ENCODE results near the gene RGPD4.
"Not testable (repeated sequence)": the region's sequence is repeated elsewhere in the genome, so short reads cannot be mapped to it uniquely, and the experiment has no call there.

The RGPD4 gene

GRCh38 chr2:107826749-107827148 is at the start of gene RGPD4:
RGPD4 (plus strand) TSS chr2:107826892; CDS start chr2:107827014, 122 bp downstream.
- DNase-seq, result not testable (repeated sequence)

DNA sequence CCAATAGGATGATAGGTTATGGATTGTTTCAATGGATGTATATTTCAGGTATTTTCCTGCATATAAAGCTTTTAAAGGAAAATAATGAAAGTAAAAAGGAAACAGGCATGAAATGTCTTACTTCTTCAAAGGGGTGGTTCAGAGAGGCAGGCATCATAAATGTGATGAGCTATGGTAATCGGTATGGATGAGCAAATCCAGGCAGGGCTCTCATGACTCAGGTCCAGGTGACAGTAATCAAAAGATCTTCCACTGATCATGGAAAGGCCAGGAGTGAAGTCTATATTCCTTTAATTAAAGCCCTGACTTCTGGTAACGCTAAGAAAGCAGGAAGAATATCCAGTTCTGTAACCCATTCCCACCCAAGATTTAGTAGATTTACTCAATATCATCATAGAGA is 48.7 kb upstream of the RGPD4 start:
- no peak for DNase-seq

GRCh38 chr2:107785756-107786155 is 40.9 kb upstream of the RGPD4 start:
- DNase-seq, result no peak

- no peak for DNase-seq
Observed at GRCh38 chr2:107790837-107791236, 35.9 kb upstream of the RGPD4 start.

GRCh38 chr2:107801498-107801897 is 25.2 kb upstream of the RGPD4 start:
- DNase-seq, result peak; percentile 84

DNA sequence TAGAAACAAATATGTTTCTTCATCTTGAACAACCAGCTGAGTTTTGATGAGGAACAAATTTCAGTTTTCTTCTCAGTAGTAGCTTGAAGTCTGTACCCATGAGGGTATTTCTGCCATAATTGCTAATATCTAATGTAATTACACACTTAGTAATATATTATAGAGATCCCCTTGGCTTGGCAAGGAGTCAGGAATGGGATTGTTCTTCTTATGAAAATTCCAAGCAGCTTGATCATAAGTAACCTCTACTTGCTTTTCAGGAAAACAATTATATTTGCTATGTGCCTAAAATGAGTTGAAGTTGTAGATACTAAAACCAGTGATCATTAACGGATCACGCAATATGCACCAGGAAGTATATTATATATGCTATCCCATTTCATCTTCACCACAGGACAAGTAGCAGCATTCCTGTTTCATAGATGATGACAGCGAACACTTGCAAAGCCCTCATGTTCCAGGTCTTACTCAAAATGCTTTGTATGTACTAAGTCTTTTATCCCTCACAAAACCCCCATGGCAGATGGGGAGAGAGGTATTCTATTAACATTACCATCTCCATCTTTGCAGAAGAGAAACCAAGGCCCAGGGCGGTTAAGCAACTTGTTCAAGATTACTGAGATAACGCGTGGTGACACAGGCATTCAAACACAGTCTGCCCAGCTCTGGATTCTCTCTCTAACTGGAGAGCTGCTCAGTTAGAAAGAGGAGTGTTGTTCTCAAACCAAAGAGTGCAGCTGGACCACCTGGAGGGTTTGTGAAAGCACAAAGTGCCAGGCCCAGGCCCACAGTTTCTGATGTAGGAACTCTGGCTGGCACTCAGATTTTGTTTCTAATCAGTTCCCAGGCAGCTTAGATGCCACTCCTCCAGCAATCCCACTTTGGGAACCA is 21.8 kb upstream of the RGPD4 start:
- peak; percentile 49 for DNase-seq

- no peak for DNase-seq
Observed at GRCh38 chr2:107806901-107807300, 19.8 kb upstream of the RGPD4 start.

GRCh38 chr2:107807988-107808387 is 18.7 kb upstream of the RGPD4 start:
- peak; percentile 44 for DNase-seq

DNA sequence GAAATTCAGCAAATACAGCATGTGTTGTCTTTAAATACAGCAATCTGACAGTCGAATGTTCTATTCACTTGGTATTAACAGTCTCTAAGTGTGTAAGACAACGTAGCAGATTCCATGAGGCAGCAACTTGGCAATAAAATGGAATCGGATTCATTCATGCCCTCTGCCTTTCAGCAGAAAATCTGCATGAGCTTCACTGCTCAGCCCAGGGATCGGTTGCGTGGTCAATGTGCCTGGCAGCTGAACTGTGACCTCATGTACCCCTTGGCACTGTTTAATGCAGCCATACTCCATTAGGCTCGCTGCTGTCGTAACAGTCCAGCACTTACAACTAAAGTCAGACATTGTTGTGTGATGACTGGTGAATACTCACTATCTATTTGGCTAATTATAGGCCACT is 17.7 kb upstream of the RGPD4 start:
- peak; percentile 16 for DNase-seq

DNA sequence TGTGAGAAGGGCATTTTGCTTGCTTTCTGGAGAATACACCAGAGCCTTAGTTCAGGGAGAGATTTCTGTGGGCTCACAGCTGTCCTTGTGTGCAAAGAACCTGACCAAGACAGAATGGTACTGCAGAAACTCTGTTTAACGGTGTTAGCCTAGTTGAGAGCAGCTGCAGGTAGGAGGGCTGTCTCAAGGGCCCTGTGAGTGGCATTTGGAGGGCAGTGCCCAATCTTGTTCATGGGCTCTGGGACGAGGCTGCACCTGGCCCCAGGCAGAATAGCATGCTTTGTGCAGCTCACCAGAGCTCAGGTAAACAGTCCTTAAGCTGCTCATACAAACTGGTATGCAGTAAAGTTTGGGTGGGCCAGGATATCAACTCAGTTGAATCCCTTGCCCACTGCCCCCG is 16.9 kb upstream of the RGPD4 start:
- peak; percentile 90 for DNase-seq

DNA sequence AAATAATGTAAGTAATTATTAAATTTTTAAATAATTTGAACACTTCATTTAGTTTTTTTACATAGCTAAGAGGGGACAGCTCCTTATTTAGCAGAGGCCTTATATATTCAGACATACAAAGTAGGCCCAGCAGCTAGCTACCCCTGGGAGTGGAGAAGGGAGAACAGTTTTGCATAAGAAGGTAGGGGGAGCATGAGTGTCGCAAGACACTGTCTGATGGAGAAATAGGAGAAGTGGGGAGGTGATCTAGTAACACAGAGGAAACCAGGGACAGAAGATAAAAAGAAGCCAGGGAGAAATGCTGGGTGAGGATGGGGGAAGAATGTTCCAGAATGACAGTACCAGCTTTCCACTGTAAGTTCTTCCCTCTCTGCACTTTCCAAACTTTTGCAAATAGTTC is 16.0 kb upstream of the RGPD4 start:
- DNase-seq, result no peak

DNA sequence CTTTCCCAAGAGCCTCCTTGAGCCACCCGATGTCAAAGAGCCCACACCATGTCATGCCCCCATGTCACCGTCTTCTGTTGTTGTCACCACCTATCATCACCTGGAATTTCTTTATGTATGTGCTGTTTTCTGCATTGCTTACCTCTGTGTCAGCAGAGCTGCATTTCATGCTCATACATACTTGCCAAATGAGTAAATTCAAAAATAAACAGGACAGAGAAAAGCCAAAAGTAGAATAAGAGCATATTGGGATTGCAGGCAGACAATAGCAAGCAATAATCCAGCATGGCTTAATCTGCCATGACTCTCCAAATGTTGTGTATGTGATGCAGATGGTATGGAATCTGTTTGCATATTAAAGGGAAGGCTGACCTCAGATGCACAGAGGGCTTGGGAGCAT is 15.3 kb upstream of the RGPD4 start:
- no peak for DNase-seq

GRCh38 chr2:107812006-107812405 is 14.7 kb upstream of the RGPD4 start:
- no peak for DNase-seq

- no peak for DNase-seq
Observed at GRCh38 chr2:107817378-107817777, 9.3 kb upstream of the RGPD4 start.

DNA sequence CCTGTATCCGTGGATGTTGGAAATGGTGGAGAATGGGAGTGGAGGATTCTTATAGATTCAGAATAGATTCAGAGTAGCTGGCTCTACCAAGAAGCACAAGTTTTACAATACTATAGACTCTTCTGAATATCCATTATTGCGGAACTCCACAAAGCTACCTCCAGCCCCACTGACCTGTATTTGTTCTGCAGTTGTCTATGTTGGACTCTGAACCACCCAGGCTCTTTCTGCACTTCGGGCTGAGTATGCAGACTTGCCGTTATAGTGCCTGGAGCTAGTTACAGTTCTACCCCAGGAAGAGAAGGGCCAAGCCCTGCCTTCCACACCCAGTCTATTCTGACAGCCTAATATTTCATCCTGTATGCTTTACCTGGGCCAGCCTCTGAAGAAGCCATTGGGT is 4.4 kb upstream of the RGPD4 start:
- no peak for DNase-seq

DNA sequence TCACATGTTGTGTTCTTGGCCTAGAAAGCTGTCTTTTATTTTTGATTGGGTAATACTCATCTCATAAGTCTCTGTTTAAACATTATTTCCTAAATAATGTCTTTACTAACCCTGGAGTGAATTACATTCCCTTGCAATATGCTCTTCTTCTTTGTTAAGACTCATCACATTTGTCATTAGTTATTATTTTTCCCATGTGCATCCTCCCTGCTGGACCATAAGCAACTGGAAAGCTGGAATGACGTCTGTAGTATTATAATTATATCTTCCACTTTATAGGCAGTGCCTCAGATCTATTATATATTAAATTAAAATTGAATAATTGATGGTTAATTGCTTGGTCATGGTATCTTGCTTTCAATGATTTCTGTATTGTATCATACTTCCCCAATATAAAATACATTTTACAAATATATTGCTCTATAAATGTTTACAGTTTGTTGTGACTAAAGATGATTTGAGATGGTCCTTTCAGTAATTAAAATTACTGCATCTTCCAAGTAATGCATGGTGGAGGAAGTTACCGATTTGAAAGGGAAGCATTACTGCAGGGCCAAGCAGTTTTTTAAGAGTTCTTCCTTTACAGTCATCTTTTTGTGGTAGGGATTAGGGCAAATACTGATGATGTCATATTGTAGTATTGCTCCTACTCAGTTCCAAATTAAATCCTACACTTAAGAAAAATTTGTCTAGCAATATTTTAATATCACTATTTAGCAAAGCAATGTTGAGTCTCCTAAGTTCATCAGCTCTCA is 2.1 kb upstream of the RGPD4 start:
- no peak for DNase-seq

GRCh38 chr2:107825206-107825563 is 1.5 kb upstream of the RGPD4 start:
- DNase-seq, result no peak

GRCh38 chr2:107829514-107829913 is 2.8 kb downstream of the RGPD4 start:
- DNase-seq, result not testable (repeated sequence)

GRCh38 chr2:107833152-107833551 is 6.5 kb downstream of the RGPD4 start:
- DNase-seq, result not testable (repeated sequence)

DNA sequence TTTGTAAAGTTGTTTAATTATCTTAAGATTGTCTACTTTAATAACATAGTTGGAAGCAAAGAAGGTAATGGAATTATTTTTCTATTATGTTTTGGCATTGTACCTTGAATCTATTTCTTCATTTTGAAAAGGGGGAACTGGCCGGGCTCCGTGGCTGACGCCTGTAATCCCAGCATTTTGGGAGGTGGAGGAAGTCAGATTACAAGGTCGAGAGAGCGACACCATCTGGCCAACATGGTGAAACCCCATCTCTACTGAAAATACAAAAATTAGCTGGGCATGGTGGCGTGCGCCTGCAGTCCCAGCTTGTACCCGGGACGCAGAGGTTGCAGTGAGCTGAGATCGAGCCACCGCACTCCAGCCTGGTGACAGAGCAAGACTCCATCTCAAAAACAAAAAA is 6.9 kb downstream of the RGPD4 start:
- DNase-seq, result not testable (repeated sequence)

DNA sequence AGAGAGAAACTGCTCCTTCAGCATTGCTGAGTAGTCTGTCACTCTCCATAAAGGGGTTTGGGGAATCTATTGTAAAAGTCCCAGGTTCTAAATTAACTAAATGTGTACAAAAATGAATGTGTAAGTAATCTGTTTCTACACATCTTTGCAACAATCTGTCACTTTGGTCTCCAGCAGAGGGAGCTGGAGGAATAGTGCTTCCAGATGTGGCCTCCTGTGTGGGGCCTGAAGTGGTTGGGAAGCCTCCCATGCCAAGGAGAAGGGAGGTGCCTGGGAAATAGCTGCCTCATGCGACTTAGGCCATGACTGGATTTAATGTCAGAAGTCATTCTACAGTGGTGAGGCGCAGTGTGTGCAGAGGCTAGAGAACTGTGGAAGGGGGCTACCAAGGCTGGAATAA is 89.4 kb downstream of the RGPD4 start:
- not testable (repeated sequence) for DNase-seq

- not testable (repeated sequence) for DNase-seq
Observed at GRCh38 chr2:107916696-107917370, 90.1 kb downstream of the RGPD4 start.

- no peak for DNase-seq
Observed at GRCh38 chr2:107927034-107927534, 100.4 kb downstream of the RGPD4 start.

All from NCI-H345 (cell line).